Mesendoderm (in vitro differentiated cells): Measurements from ENCODE around the gene SLC43A3.

ENCODE experiments used
- DNase-seq: peaks from one replicate; pipeline ENCODE4 v3.0.0; 2013
- H2AK5ac ChIP-seq: 2 replicates; pipeline ENCODE4 v1.6.1; 2013; ENCODE audit warnings: low read length, inconsistent platforms
- H2BK120ac ChIP-seq: 2 replicates; pipeline ENCODE4 v1.6.1; 2013; ENCODE audit warnings: low read depth, mild to moderate bottlenecking, low read length, moderate library complexity, mixed read lengths
- H2BK15ac ChIP-seq: replicated peaks from 2 replicates; pipeline ENCODE4 v1.6.1; 2013; ENCODE audit warnings: low read depth, mild to moderate bottlenecking, moderate library complexity
- H2BK5ac ChIP-seq: 2 replicates; pipeline ENCODE4 v1.6.1; 2013; ENCODE audit warnings: low read length, inconsistent platforms
- H3K18ac ChIP-seq: 2 replicates; pipeline ENCODE4 v1.6.1; 2013; ENCODE audit warnings: mild to moderate bottlenecking, low read length, mixed read lengths
- H3K23ac ChIP-seq: one replicate; pipeline ENCODE4 v1.6.1; 2013; ENCODE audit warnings: low read length
- H3K27ac ChIP-seq: 2 replicates; pipeline ENCODE4 v1.5.1; 2013; ENCODE audit warnings: low read depth, mild to moderate bottlenecking, inconsistent platforms, low read length, moderate library complexity
- H3K27me3 ChIP-seq: 2 replicates; pipeline ENCODE4 v1.6.1; 2013; ENCODE audit warnings: low read length, control low read depth, mild to moderate bottlenecking, inconsistent platforms; ENCODE audit not compliant: insufficient read depth, poor library complexity
- H3K36me3 ChIP-seq: 2 replicates; pipeline ENCODE4 v1.6.1; 2013; ENCODE audit warnings: low read length, inconsistent platforms; ENCODE audit not compliant: control insufficient read depth, insufficient read depth
- H3K4ac ChIP-seq: one replicate; pipeline ENCODE4 v1.6.1; 2013; ENCODE audit warnings: low read depth, mild to moderate bottlenecking, low read length, moderate library complexity
- H3K4me1 ChIP-seq: 2 replicates; pipeline ENCODE4 v1.6.1; 2013; ENCODE audit warnings: low read depth, low read length, inconsistent platforms; ENCODE audit not compliant: control insufficient read depth
- H3K4me2 ChIP-seq: 2 replicates; pipeline ENCODE4 v1.6.1; 2013; ENCODE audit warnings: low read length
- H3K4me3 ChIP-seq: 2 replicates; pipeline ENCODE4 v1.5.1; 2013; ENCODE audit warnings: mild to moderate bottlenecking, low read length
- H3K56ac ChIP-seq: one replicate; pipeline ENCODE4 v1.6.1; 2013; ENCODE audit warnings: low read length
- H3K79me1 ChIP-seq: 2 replicates; pipeline ENCODE4 v1.6.1; 2013; ENCODE audit warnings: low read length, inconsistent platforms
- H3K79me2 ChIP-seq: 2 replicates; pipeline ENCODE4 v1.6.1; 2013; ENCODE audit warnings: mild to moderate bottlenecking, low read length; ENCODE audit not compliant: control insufficient read depth, insufficient read depth
- H3K9ac ChIP-seq: 2 replicates; pipeline ENCODE4 v1.6.1; 2013; ENCODE audit warnings: low read length, inconsistent platforms
- H4K5ac ChIP-seq: one replicate; pipeline ENCODE4 v1.6.1; 2013; ENCODE audit warnings: low read length
- H4K8ac ChIP-seq: one replicate; pipeline ENCODE4 v1.6.1; 2013; ENCODE audit warnings: low read depth, mild to moderate bottlenecking, control low read depth, low read length, moderate library complexity
- WGBS: extraction: QIAGEN DNeasy Blood & Tissue Kit; methylation state at CpG from one replicate; pipeline ENCODE4 v1.1.7; 2013; ENCODE audit warnings: low lambda C conversion rate, missing lambda C conversion rate; ENCODE audit not compliant: insufficient coverage; ENCODE audit errors: extremely low coverage; 5-methylcytosine and 5-hydroxymethylcytosine counted together

SLC43A3 gene

DNA sequence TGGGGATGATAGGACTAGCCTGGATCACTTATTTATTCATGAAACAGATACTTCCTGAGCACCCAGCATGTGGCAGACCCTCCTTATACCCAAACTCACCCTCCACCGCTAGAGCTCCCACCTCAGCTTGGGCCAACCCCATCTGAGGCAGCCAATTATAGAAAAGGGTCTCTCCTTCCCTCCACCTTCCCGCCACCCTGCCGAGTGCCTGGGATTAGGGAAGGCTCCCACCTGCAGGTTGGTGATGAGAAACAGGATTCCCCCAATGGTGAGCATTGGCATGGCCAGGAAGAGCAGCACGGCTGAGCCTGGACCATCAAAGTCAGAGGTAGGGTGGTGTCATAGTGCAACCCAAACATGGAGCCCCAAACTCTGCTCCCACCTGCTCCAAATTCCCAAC, 5.9 kb downstream of the SLC43A3 start:
- H2BK15ac ChIP-seq, result no peak overlapping the region
- H3K23ac ChIP-seq, result no peak overlapping the region
- H3K27ac ChIP-seq, result no peak overlapping the region
- H3K27me3 ChIP-seq, result no peaks in the 10 kb centered on the region
- no peak overlapping the region for H3K4me2 ChIP-seq
- H3K4me3 ChIP-seq, result no peak overlapping the region
- no peaks in the 10 kb centered on the region for H3K79me2 ChIP-seq
- no peak overlapping the region for H3K4ac ChIP-seq
- H4K5ac ChIP-seq, result no peak overlapping the region
- WGBS, result no CpG with 5 or more reads among the region's 4 CpGs
- no peak overlapping the region for H2BK120ac ChIP-seq
- no peaks in the 10 kb centered on the region for H3K79me1 ChIP-seq
- no peak overlapping the region for H4K8ac ChIP-seq
- no peak overlapping the region for H3K56ac ChIP-seq
- peaks cover 11% of the 10 kb centered on the region for H3K36me3 ChIP-seq
- no peak overlapping the region for H2BK5ac ChIP-seq
- peaks cover 5% of the 10 kb centered on the region for H3K4me1 ChIP-seq
- DNase-seq, result no peak
- no peak overlapping the region for H3K18ac ChIP-seq
- no peak overlapping the region for H2AK5ac ChIP-seq
- no peak overlapping the region for H3K9ac ChIP-seq

DNA sequence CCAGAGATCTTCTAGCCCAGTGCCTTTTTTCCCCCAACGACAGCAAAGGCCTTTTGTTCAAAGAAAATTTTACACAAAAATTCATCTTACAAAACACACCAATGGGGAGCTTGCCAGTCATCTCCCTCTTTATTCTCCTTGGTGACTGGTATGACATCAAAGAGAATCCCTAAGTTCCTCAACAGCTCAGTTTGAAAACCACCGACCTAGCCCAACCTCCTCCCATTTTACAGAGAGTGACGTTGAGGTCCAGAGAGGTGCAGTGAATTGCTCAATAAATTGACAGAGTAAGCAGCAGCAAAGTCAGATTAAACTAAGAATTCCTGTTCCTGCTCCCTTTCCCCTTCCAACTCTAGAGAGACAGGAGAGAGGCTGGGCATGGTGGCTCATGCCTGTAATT, 7.8 kb downstream of the SLC43A3 start:
- no peak overlapping the region for H2AK5ac ChIP-seq
- H3K4ac ChIP-seq, result no peak overlapping the region
- H3K56ac ChIP-seq, result no peak overlapping the region
- no peak overlapping the region for H2BK120ac ChIP-seq
- no peaks in the 10 kb centered on the region for H3K27me3 ChIP-seq
- no peaks in the 10 kb centered on the region for H3K79me1 ChIP-seq
- H2BK5ac ChIP-seq, result no peak overlapping the region
- H3K36me3 ChIP-seq, result peaks cover 17% of the 10 kb centered on the region
- no CpG with 5 or more reads among the region's 3 CpGs for WGBS
- no peak overlapping the region for H2BK15ac ChIP-seq
- H3K9ac ChIP-seq, result no peak overlapping the region
- no peak overlapping the region for H3K27ac ChIP-seq
- no peak overlapping the region for H4K5ac ChIP-seq
- H4K8ac ChIP-seq, result no peak overlapping the region
- H3K79me2 ChIP-seq, result no peaks in the 10 kb centered on the region
- H3K4me2 ChIP-seq, result no peak overlapping the region
- H3K23ac ChIP-seq, result no peak overlapping the region
- no peaks in the 10 kb centered on the region for H3K4me1 ChIP-seq
- DNase-seq, result no peak
- no peak overlapping the region for H3K18ac ChIP-seq
- no peak overlapping the region for H3K4me3 ChIP-seq

DNA sequence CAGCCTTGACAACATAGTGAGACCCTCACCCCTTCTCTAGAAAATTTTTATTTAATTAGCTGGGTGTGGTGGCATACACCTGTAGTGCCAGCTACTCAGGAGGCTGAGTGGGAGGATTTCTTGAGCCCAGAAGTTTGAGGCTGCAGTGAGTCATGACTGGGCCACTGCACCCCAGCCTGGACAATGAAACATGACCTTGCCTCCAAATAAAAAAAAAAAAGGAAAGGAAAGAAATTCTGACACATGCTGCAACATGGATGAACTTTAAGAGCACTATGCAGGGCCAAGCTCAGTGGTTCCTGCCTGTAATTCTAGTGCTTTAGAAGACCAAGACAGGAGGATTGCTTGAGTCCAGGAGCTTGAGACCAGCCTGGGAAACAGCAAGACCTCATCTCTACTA, 8.8 kb downstream of the SLC43A3 start:
- no peaks in the 10 kb centered on the region for H3K79me2 ChIP-seq
- no peak overlapping the region for H3K56ac ChIP-seq
- no peak for DNase-seq
- no peak overlapping the region for H3K4me3 ChIP-seq
- H4K8ac ChIP-seq, result no peak overlapping the region
- H3K18ac ChIP-seq, result no peak overlapping the region
- no peak overlapping the region for H3K4ac ChIP-seq
- H3K23ac ChIP-seq, result no peak overlapping the region
- no peak overlapping the region for H4K5ac ChIP-seq
- no peak overlapping the region for H2BK5ac ChIP-seq
- no peak overlapping the region for H2BK15ac ChIP-seq
- no peaks in the 10 kb centered on the region for H3K4me1 ChIP-seq
- H3K9ac ChIP-seq, result no peak overlapping the region
- no peaks in the 10 kb centered on the region for H3K27me3 ChIP-seq
- no peak overlapping the region for H2AK5ac ChIP-seq
- peaks cover 17% of the 10 kb centered on the region for H3K36me3 ChIP-seq
- no peak overlapping the region for H3K4me2 ChIP-seq
- no peak overlapping the region for H3K27ac ChIP-seq
- no peak overlapping the region for H2BK120ac ChIP-seq
- H3K79me1 ChIP-seq, result no peaks in the 10 kb centered on the region

DNA sequence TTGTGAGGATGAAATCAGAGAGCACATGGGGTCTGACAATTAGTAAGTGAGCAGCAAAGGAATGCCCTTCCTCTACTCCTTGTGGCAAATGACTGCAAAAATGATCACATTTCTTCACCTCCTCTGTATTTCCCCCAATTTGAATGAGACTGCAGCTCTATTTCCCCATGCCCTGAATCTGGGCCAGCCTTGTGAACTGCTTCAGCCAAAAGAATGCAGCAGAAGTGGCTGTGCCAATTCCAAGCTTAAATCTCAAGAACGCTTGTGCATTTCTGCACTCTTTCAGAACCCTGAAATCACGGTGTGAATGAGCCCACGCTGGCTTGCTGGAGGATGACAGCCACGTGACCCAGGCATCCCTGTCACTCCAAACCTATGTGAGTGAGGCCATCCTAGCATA, 9.9 kb downstream of the SLC43A3 start:
- H2AK5ac ChIP-seq, result no peak overlapping the region
- no CpG with 5 or more reads among the region's 4 CpGs for WGBS
- no peak overlapping the region for H3K27ac ChIP-seq
- no peak overlapping the region for H3K9ac ChIP-seq
- no peak overlapping the region for H4K5ac ChIP-seq
- H2BK120ac ChIP-seq, result no peak overlapping the region
- no peak overlapping the region for H2BK15ac ChIP-seq
- no peak for DNase-seq
- no peaks in the 10 kb centered on the region for H3K27me3 ChIP-seq
- no peaks in the 10 kb centered on the region for H3K79me2 ChIP-seq
- H3K18ac ChIP-seq, result no peak overlapping the region
- H3K4me2 ChIP-seq, result no peak overlapping the region
- H4K8ac ChIP-seq, result no peak overlapping the region
- no peaks in the 10 kb centered on the region for H3K79me1 ChIP-seq
- no peak overlapping the region for H3K56ac ChIP-seq
- H3K4me3 ChIP-seq, result no peak overlapping the region
- peaks cover 15% of the 10 kb centered on the region for H3K36me3 ChIP-seq
- no peak overlapping the region for H3K4ac ChIP-seq
- no peak overlapping the region for H3K23ac ChIP-seq
- no peak overlapping the region for H2BK5ac ChIP-seq
- no peaks in the 10 kb centered on the region for H3K4me1 ChIP-seq

DNA sequence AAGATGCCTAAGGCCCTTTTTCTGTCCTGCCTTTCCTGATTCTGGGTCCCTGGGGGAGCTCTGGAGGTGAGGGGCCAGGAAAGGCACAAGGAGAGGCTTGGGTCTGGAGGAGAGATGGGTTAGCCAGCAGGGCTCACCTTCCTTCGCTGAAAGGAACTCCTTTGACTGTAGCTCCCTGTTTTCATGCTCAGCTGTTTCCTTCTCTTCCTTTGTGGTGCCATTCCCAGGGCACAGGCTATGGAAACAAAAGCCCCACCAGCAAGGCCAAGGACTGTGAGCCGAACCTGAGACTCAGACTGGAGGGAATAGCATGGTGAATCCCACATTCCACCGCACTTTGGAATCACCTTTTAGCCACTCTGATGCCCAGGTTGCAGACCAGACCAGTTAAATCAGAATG, 10.5 kb downstream of the SLC43A3 start:
- Histone ChIP-seq H3K36me3 (peaks cover 15% of the 10 kb centered on the region), H2BK15ac (no peak overlapping the region), H3K27me3 (no peaks in the 10 kb centered on the region), H3K4me1 (no peaks in the 10 kb centered on the region), H3K18ac (no peak overlapping the region), H2AK5ac (no peak overlapping the region), H2BK120ac (no peak overlapping the region), H3K79me1 (no peaks in the 10 kb centered on the region), H3K23ac (no peak overlapping the region), H3K4me2 (no peak overlapping the region), H3K9ac (no peak overlapping the region), H3K27ac (no peak overlapping the region), H3K4me3 (no peak overlapping the region), H4K5ac (no peak overlapping the region), H2BK5ac (no peak overlapping the region), H3K79me2 (no peaks in the 10 kb centered on the region), H3K56ac (no peak overlapping the region), H4K8ac (no peak overlapping the region), H3K4ac (no peak overlapping the region)
- no peak for DNase-seq
- no CpG with 5 or more reads among the region's 3 CpGs for WGBS

DNA sequence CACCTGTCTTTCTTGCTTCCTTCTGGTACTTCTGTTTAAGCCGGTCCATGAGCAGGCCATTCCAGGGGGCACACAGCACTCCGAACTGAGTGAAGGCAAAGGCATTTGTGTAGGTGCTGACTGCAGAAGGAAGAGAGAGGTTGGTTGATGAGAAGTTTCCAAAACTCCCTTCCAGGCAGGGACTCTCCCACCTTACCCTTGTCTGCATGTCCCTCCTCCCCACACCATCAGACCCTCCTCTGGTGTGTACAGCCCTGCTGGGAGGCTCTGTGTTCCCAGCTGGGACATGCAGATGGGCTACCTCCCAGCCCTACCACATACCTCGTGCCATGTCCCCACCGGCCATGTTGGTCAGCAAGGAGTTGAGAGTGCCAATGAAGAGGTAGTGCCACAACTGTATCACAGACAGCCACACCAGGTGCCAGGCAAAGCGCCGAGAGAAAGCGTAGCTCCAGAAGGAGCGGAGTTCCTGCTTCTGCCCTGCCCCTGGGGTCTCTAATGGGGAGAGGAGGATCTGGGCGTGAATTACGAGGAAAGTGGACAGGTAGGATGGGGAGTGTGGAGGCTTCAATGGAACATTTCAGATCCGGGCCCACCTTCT, 12.2 kb downstream of the SLC43A3 start:
- no peak for DNase-seq
- Histone ChIP-seq H3K4me1 (no peaks in the 10 kb centered on the region), H3K79me2 (no peaks in the 10 kb centered on the region), H3K4ac (no peak overlapping the region), H3K27ac (no peak overlapping the region), H3K18ac (no peak overlapping the region), H2AK5ac (no peak overlapping the region), H4K5ac (no peak overlapping the region), H2BK15ac (no peak overlapping the region), H3K4me2 (no peak overlapping the region), H3K27me3 (no peaks in the 10 kb centered on the region), H3K36me3 (peaks cover 13% of the 10 kb centered on the region), H4K8ac (no peak overlapping the region), H3K56ac (no peak overlapping the region), H3K79me1 (no peaks in the 10 kb centered on the region), H3K23ac (no peak overlapping the region), H3K4me3 (no peak overlapping the region), H3K9ac (no peak overlapping the region), H2BK120ac (no peak overlapping the region), H2BK5ac (no peak overlapping the region)
- no CpG with 5 or more reads among the region's 11 CpGs for WGBS
